ENCODE data around the gene CREB3L2. TPM values are rescaled to one million over a fixed set of nuclear protein-coding genes. Genes with fewer than 3 reads are reported as not detected.

CREB3L2 gene
- total and polyA plus RNA-seq, 2 of the 13 experiments (the other 11 are each of a cell fraction or from before 2014, with no cell fraction given): 22.1 to 41.1 TPM

- TF ChIP-seq ZSCAN30 (CRISPR knock-in tag; IDR thresholded peaks at IDR 0.05) (no peak), PPARG (CRISPR knock-in tag; conservative IDR thresholded peaks at IDR 0.05) (no peak), SYNCRIP (IDR thresholded peaks at IDR 0.05; ENCODE audit: insufficient read depth, low read depth, low read length) (no peak), RBM39 (IDR thresholded peaks at IDR 0.05; ENCODE audit: low read depth, low read length, poor library complexity, severe bottlenecking) (no peak), E2F1 (CRISPR knock-in tag; IDR thresholded peaks at IDR 0.05) (no peak), ATF5 (CRISPR knock-in tag; IDR thresholded peaks at IDR 0.05; ENCODE audit: low read depth) (no peak), ZNF333 (CRISPR knock-in tag; IDR thresholded peaks at IDR 0.05; ENCODE audit: borderline replicate concordance) (no peak), PATZ1 (CRISPR knock-in tag; IDR thresholded peaks at IDR 0.05) (no peak), ZNF629 (CRISPR knock-in tag; conservative IDR thresholded peaks at IDR 0.05) (no peak), GLMP (CRISPR knock-in tag; IDR thresholded peaks at IDR 0.05; ENCODE audit: borderline replicate concordance) (no peak), GZF1 (CRISPR knock-in tag; IDR thresholded peaks at IDR 0.05) (no peak), ARNT2 (CRISPR knock-in tag; IDR thresholded peaks at IDR 0.05; ENCODE audit: low read depth) (no peak), ZNF296 (CRISPR knock-in tag; conservative IDR thresholded peaks at IDR 0.05) (no peak), ZBTB34 (CRISPR knock-in tag; IDR thresholded peaks at IDR 0.05) (0 out of 2 replicates have a peak, but pooled peaks have one; percentile 32), HBP1 (CRISPR knock-in tag; IDR thresholded peaks at IDR 0.05; ENCODE audit: low read depth) (0 out of 2 replicates have a peak, but pooled peaks have one; percentile 27), THAP8 (CRISPR knock-in tag; IDR thresholded peaks at IDR 0.05; ENCODE audit: borderline replicate concordance) (no peak), MAFG (CRISPR knock-in tag; IDR thresholded peaks at IDR 0.05) (no peak), KLF13 (CRISPR knock-in tag; IDR thresholded peaks at IDR 0.05) (no peak), DR1 (CRISPR knock-in tag; IDR thresholded peaks at IDR 0.05) (no peak), HNRNPLL (IDR thresholded peaks at IDR 0.05; ENCODE audit: low read depth, low read length, poor library complexity, severe bottlenecking) (no peak)
Measured at GRCh38 chr7:137986252-137987017, 15.5 kb downstream of the CREB3L2 start (continued).
